ENCODE data around the gene ZMYND11. TPM values are rescaled to one million over a fixed set of nuclear protein-coding genes. Genes with fewer than 3 reads are reported as not detected.

ZMYND11 gene
- polyA plus RNA-seq, 1 donor (not counting 4 experiments of a cell fraction or from before 2014, with no cell fraction given): 36.1 TPM

DNA sequence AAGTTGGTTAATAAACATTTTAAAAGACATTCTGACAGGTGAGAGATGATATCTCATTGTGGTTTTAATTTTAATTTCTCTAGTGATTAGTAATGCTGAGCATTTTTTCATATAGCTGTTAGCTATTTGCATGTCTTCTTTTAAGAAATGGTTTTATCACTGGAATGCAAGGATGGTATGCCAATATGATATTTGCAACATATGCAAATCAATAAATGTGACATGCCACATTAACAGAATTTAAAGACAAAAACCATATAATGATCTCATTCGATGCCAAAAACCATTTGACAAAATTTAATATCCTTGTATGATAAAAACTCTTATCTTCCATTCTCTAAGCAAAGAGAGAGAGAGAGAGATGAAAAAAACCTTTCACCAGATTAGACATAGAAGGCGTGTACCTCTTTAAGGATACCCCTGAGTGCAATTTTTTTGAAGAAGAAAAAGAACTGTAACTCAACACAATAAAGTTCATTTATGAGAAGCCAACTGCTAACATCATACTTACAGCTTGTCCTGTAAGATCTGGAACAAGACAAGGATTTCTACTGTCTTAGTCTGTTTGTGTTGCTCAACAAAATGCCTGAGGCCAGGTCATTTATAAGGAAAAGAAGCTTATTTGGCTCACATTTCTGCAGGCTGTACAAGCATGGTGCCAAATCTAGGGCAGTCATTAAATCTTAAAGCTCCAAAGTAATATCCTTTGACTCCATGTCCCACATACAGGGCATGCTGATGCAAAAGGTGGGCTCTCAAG is 39.7 kb upstream of the ZMYND11 start:
- H3K9ac ChIP-seq (ENCODE audit: control insufficient read depth, extremely low read depth, insufficient read depth, low read length): no peak overlapping the region
- no peaks in the 10 kb centered on the region for H4K20me1 ChIP-seq (ENCODE audit: control insufficient read depth, extremely low read depth, insufficient read depth, low read length)
- H3K9me3 ChIP-seq (ENCODE audit: control insufficient read depth, low read depth, low read length): peaks cover 4% of the 10 kb centered on the region
- FAIRE-seq (no peak), DNase-seq (ENCODE audit: low read depth, low spot score) (no peak)
- no peak for TF ChIP-seq CTCF (optimal IDR thresholded peaks at IDR 0.05 in 1 of 3, IDR thresholded peaks at IDR 0.05 in 1 of 3, conservative IDR thresholded peaks at IDR 0.05 in 1 of 3; ENCODE audit: extremely low read depth in 1 of 3, insufficient read depth in 2 of 3, low read length in 3 of 3)
- TF ChIP-seq EZH2 (IDR thresholded peaks at IDR 0.05; ENCODE audit: low read length): no peak
- no peak overlapping the region for H2AFZ ChIP-seq (ENCODE audit: control insufficient read depth, low read length)
- no peaks in the 10 kb centered on the region for H3K79me2 ChIP-seq (ENCODE audit: control insufficient read depth, insufficient read depth, low read length)
- peaks cover 9% of the 10 kb centered on the region for H3K4me1 ChIP-seq (ENCODE audit: control insufficient read depth, extremely low read depth, insufficient read depth, low read length)
- dilution Hi-C loops (cut with MboI; ENCODE audit: extremely low pct_ligation_motif_present, low sequenced_read_pairs): no loop called here
- H3K9me1 ChIP-seq (ENCODE audit: control insufficient read depth, extremely low read depth, insufficient read depth, low read length): no peaks in the 10 kb centered on the region
- H3K4me3 ChIP-seq (ENCODE audit: control insufficient read depth in 2 of 3, extremely low read depth in 1 of 3, insufficient read depth in 2 of 3, low read depth in 1 of 3, low read length in 3 of 3): no peak overlapping the region
- no peaks in the 10 kb centered on the region for H3K36me3 ChIP-seq (ENCODE audit: control insufficient read depth in 2 of 2, extremely low read depth in 1 of 2, insufficient read depth in 2 of 2, low read length in 2 of 2)
- H3K27ac ChIP-seq (ENCODE audit: control insufficient read depth, insufficient read depth, low read length): no peak overlapping the region
- no peak overlapping the region for H3K4me2 ChIP-seq (ENCODE audit: control insufficient read depth, extremely low read depth, insufficient read depth, low read depth, low read length)
- no peaks in the 10 kb centered on the region for H3K27me3 ChIP-seq (ENCODE audit: control insufficient read depth, extremely low read depth, insufficient read depth, low read length)

GRCh38 chr10:96466-96865 is 38.8 kb upstream of the ZMYND11 start:
- DNase-seq (ENCODE audit: low read depth, low spot score) (no peak), FAIRE-seq (no peak)
- no peaks in the 10 kb centered on the region for H4K20me1 ChIP-seq (ENCODE audit: control insufficient read depth, extremely low read depth, insufficient read depth, low read length)
- H3K9me3 ChIP-seq (ENCODE audit: control insufficient read depth, low read depth, low read length): peaks cover 4% of the 10 kb centered on the region
- dilution Hi-C loops (cut with MboI; ENCODE audit: extremely low pct_ligation_motif_present, low sequenced_read_pairs): no loop called here
- H3K4me2 ChIP-seq (ENCODE audit: control insufficient read depth, extremely low read depth, insufficient read depth, low read depth, low read length): no peak overlapping the region
- H3K36me3 ChIP-seq (ENCODE audit: control insufficient read depth in 2 of 2, extremely low read depth in 1 of 2, insufficient read depth in 2 of 2, low read length in 2 of 2): no peaks in the 10 kb centered on the region
- no peaks in the 10 kb centered on the region for H3K9me1 ChIP-seq (ENCODE audit: control insufficient read depth, extremely low read depth, insufficient read depth, low read length)
- no peaks in the 10 kb centered on the region for H3K79me2 ChIP-seq (ENCODE audit: control insufficient read depth, insufficient read depth, low read length)
- H3K4me1 ChIP-seq (ENCODE audit: control insufficient read depth, extremely low read depth, insufficient read depth, low read length): peaks cover 9% of the 10 kb centered on the region
- H3K9ac ChIP-seq (ENCODE audit: control insufficient read depth, extremely low read depth, insufficient read depth, low read length): no peak overlapping the region
- TF ChIP-seq EZH2 (IDR thresholded peaks at IDR 0.05; ENCODE audit: low read length): no peak
- TF ChIP-seq CTCF (optimal IDR thresholded peaks at IDR 0.05 in 1 of 3, IDR thresholded peaks at IDR 0.05 in 1 of 3, conservative IDR thresholded peaks at IDR 0.05 in 1 of 3; ENCODE audit: extremely low read depth in 1 of 3, insufficient read depth in 2 of 3, low read length in 3 of 3): no peak
- no peaks in the 10 kb centered on the region for H3K27me3 ChIP-seq (ENCODE audit: control insufficient read depth, extremely low read depth, insufficient read depth, low read length)
- H2AFZ ChIP-seq (ENCODE audit: control insufficient read depth, low read length): no peak overlapping the region
- H3K27ac ChIP-seq (ENCODE audit: control insufficient read depth, insufficient read depth, low read length): no peak overlapping the region
- H3K4me3 ChIP-seq (ENCODE audit: control insufficient read depth in 2 of 3, extremely low read depth in 1 of 3, insufficient read depth in 2 of 3, low read depth in 1 of 3, low read length in 3 of 3): no peak overlapping the region

Data from keratinocyte (primary cell).